ENCODE results near the gene GSTA1.
"Not testable (repeated sequence)": the region's sequence is repeated elsewhere in the genome, so short reads cannot be mapped to it uniquely, and the experiment has no call there.

The GSTA1 gene

GRCh38 chr6:52808660-52809059 is 5.0 kb upstream of the GSTA1 start:
- WGBS, 2 experiments = 93 to 95% methylated on average over 5 of the region's 5 CpGs
- H3K4me1 ChIP-seq (ENCODE audit: control insufficient read depth, insufficient read depth, low read length) = no peaks in the 10 kb centered on the region
- no peak overlapping the region for H3K27ac ChIP-seq (ENCODE audit: insufficient read depth, low read depth, low read length, poor library complexity, severe bottlenecking)
- no peaks in the 10 kb centered on the region for H3K36me3 ChIP-seq (ENCODE audit: control insufficient read depth, insufficient read depth, low read length)
- H3K9me3 ChIP-seq (ENCODE audit: control insufficient read depth, low read length) = no peaks in the 10 kb centered on the region
- H3K4me3 ChIP-seq (ENCODE audit: insufficient read depth, low read depth, low read length) = no peak overlapping the region
- no peaks in the 10 kb centered on the region for H3K27me3 ChIP-seq (ENCODE audit: control insufficient read depth, insufficient read depth, low read length, poor library complexity, severe bottlenecking)

GRCh38 chr6:52802806-52803205 is 810 bp downstream of the GSTA1 start:
- H3K27me3 ChIP-seq (ENCODE audit: control insufficient read depth, insufficient read depth, low read length, poor library complexity, severe bottlenecking) = no peaks in the 10 kb centered on the region
- no peaks in the 10 kb centered on the region for H3K9me3 ChIP-seq (ENCODE audit: control insufficient read depth, low read length)
- no peak overlapping the region for H3K4me3 ChIP-seq (ENCODE audit: insufficient read depth, low read depth, low read length)
- H3K36me3 ChIP-seq (ENCODE audit: control insufficient read depth, insufficient read depth, low read length) = no peaks in the 10 kb centered on the region
- WGBS, 2 experiments = 90 to 94% methylated on average over 1 of the region's 1 CpG
- no peak overlapping the region for H3K27ac ChIP-seq (ENCODE audit: insufficient read depth, low read depth, low read length, poor library complexity, severe bottlenecking)
- H3K4me1 ChIP-seq (ENCODE audit: control insufficient read depth, insufficient read depth, low read length) = no peaks in the 10 kb centered on the region

- no peaks in the 10 kb centered on the region for H3K27me3 ChIP-seq (ENCODE audit: control insufficient read depth, insufficient read depth, low read length, poor library complexity, severe bottlenecking)
- H3K27ac ChIP-seq (ENCODE audit: insufficient read depth, low read depth, low read length, poor library complexity, severe bottlenecking) = no peak overlapping the region
- H3K4me1 ChIP-seq (ENCODE audit: control insufficient read depth, insufficient read depth, low read length) = no peaks in the 10 kb centered on the region
- 100% methylated on average over 1 to 2 of the region's 2 CpGs for WGBS, 2 experiments
- H3K9me3 ChIP-seq (ENCODE audit: control insufficient read depth, low read length) = no peaks in the 10 kb centered on the region
- H3K36me3 ChIP-seq (ENCODE audit: control insufficient read depth, insufficient read depth, low read length) = no peaks in the 10 kb centered on the region
- no peak overlapping the region for H3K4me3 ChIP-seq (ENCODE audit: insufficient read depth, low read depth, low read length)
Observed at GRCh38 chr6:52801188-52801841, 2.3 kb downstream of the GSTA1 start.

GRCh38 chr6:52799272-52799671 is 4.3 kb downstream of the GSTA1 start:
- not testable (repeated sequence) for H3K4me1 ChIP-seq (ENCODE audit: control insufficient read depth, insufficient read depth, low read length); H3K27me3 ChIP-seq (ENCODE audit: control insufficient read depth, insufficient read depth, low read length, poor library complexity, severe bottlenecking); H3K36me3 ChIP-seq (ENCODE audit: control insufficient read depth, insufficient read depth, low read length); H3K9me3 ChIP-seq (ENCODE audit: control insufficient read depth, low read length); H3K4me3 ChIP-seq (ENCODE audit: insufficient read depth, low read depth, low read length); H3K27ac ChIP-seq (ENCODE audit: insufficient read depth, low read depth, low read length, poor library complexity, severe bottlenecking)
- WGBS, 2 experiments = 100% methylated on average over 1 of the region's 1 CpG; no CpG with 5 or more reads in 1 of the 2 experiments

GRCh38 chr6:52794366-52794765 is 9.2 kb downstream of the GSTA1 start:
- H3K9me3 ChIP-seq (ENCODE audit: control insufficient read depth, low read length); H3K36me3 ChIP-seq (ENCODE audit: control insufficient read depth, insufficient read depth, low read length); H3K27me3 ChIP-seq (ENCODE audit: control insufficient read depth, insufficient read depth, low read length, poor library complexity, severe bottlenecking); H3K4me3 ChIP-seq (ENCODE audit: insufficient read depth, low read depth, low read length); H3K4me1 ChIP-seq (ENCODE audit: control insufficient read depth, insufficient read depth, low read length); H3K27ac ChIP-seq (ENCODE audit: insufficient read depth, low read depth, low read length, poor library complexity, severe bottlenecking): not testable (repeated sequence)
- 95 to 97% methylated on average over 2 of the region's 2 CpGs for WGBS, 2 experiments

- no peak overlapping the region for H3K4me3 ChIP-seq (ENCODE audit: insufficient read depth, low read depth, low read length)
- H3K4me1 ChIP-seq (ENCODE audit: control insufficient read depth, insufficient read depth, low read length) = no peaks in the 10 kb centered on the region
- no peaks in the 10 kb centered on the region for H3K27me3 ChIP-seq (ENCODE audit: control insufficient read depth, insufficient read depth, low read length, poor library complexity, severe bottlenecking)
- no peak overlapping the region for H3K27ac ChIP-seq (ENCODE audit: insufficient read depth, low read depth, low read length, poor library complexity, severe bottlenecking)
- no peaks in the 10 kb centered on the region for H3K36me3 ChIP-seq (ENCODE audit: control insufficient read depth, insufficient read depth, low read length)
- no peaks in the 10 kb centered on the region for H3K9me3 ChIP-seq (ENCODE audit: control insufficient read depth, low read length)
- 0 to 6% methylated on average over 1 of the region's 1 CpG for WGBS, 2 experiments
Observed at GRCh38 chr6:52790861-52791260, 12.8 kb downstream of the GSTA1 start.

GRCh38 chr6:52789658-52790057 is 14.0 kb downstream of the GSTA1 start:
- WGBS, 2 experiments = 98 to 100% methylated on average over 1 of the region's 1 CpG
- not testable (repeated sequence) for H3K9me3 ChIP-seq (ENCODE audit: control insufficient read depth, low read length); H3K27ac ChIP-seq (ENCODE audit: insufficient read depth, low read depth, low read length, poor library complexity, severe bottlenecking)

GRCh38 chr6:52788478-52788877 is 15.1 kb downstream of the GSTA1 start:
- Histone ChIP-seq H3K4me1 (ENCODE audit: control insufficient read depth, insufficient read depth, low read length) (no peaks in the 10 kb centered on the region), H3K4me3 (ENCODE audit: insufficient read depth, low read depth, low read length) (no peak overlapping the region), H3K27ac (ENCODE audit: insufficient read depth, low read depth, low read length, poor library complexity, severe bottlenecking) (no peak overlapping the region), H3K9me3 (ENCODE audit: control insufficient read depth, low read length) (no peaks in the 10 kb centered on the region), H3K27me3 (ENCODE audit: control insufficient read depth, insufficient read depth, low read length, poor library complexity, severe bottlenecking) (no peaks in the 10 kb centered on the region), H3K36me3 (ENCODE audit: control insufficient read depth, insufficient read depth, low read length) (no peaks in the 10 kb centered on the region)
- 93 to 96% methylated on average over 1 to 2 of the region's 3 CpGs for WGBS, 2 experiments

More at GRCh38 chr6:52789658-52790057, 14.0 kb downstream of the GSTA1 start:
- H3K36me3 ChIP-seq (ENCODE audit: control insufficient read depth, insufficient read depth, low read length); H3K27me3 ChIP-seq (ENCODE audit: control insufficient read depth, insufficient read depth, low read length, poor library complexity, severe bottlenecking); H3K4me1 ChIP-seq (ENCODE audit: control insufficient read depth, insufficient read depth, low read length); H3K4me3 ChIP-seq (ENCODE audit: insufficient read depth, low read depth, low read length): not testable (repeated sequence)

GRCh38 chr6:52787917-52788316 is 15.7 kb downstream of the GSTA1 start:
- H3K36me3 ChIP-seq (ENCODE audit: control insufficient read depth, insufficient read depth, low read length) = no peaks in the 10 kb centered on the region
- H3K27me3 ChIP-seq (ENCODE audit: control insufficient read depth, insufficient read depth, low read length, poor library complexity, severe bottlenecking) = no peaks in the 10 kb centered on the region
- H3K27ac ChIP-seq (ENCODE audit: insufficient read depth, low read depth, low read length, poor library complexity, severe bottlenecking) = no peak overlapping the region
- no peaks in the 10 kb centered on the region for H3K9me3 ChIP-seq (ENCODE audit: control insufficient read depth, low read length)
- 66 to 95% methylated on average over 1 to 2 of the region's 3 CpGs for WGBS, 2 experiments
- no peak overlapping the region for H3K4me3 ChIP-seq (ENCODE audit: insufficient read depth, low read depth, low read length)
- H3K4me1 ChIP-seq (ENCODE audit: control insufficient read depth, insufficient read depth, low read length) = no peaks in the 10 kb centered on the region

GRCh38 chr6:52786249-52786956 is 17.2 kb downstream of the GSTA1 start:
- 96% methylated on average over 24 of the region's 24 CpGs for WGBS, 2 experiments
- H3K4me3 ChIP-seq (ENCODE audit: insufficient read depth, low read depth, low read length) = no peak overlapping the region
- no peaks in the 10 kb centered on the region for H3K9me3 ChIP-seq (ENCODE audit: control insufficient read depth, low read length)

More at GRCh38 chr6:52786249-52786956, 17.2 kb downstream of the GSTA1 start:
- Histone ChIP-seq H3K4me1 (ENCODE audit: control insufficient read depth, insufficient read depth, low read length) (no peaks in the 10 kb centered on the region), H3K27ac (ENCODE audit: insufficient read depth, low read depth, low read length, poor library complexity, severe bottlenecking) (no peak overlapping the region), H3K36me3 (ENCODE audit: control insufficient read depth, insufficient read depth, low read length) (no peaks in the 10 kb centered on the region), H3K27me3 (ENCODE audit: control insufficient read depth, insufficient read depth, low read length, poor library complexity, severe bottlenecking) (no peaks in the 10 kb centered on the region)

Data from ectodermal cell (in vitro differentiated cells).